Central memory CD8-positive, alpha-beta T cell (primary cell): Measurements from ENCODE around the gene RGR.

Experiments
- ATAC-seq: fragments of 150-1000 bp; cut with Tn5 transposase; replicated peaks from 2 replicates; pipeline ENCODE4 v1.10.0; 2022; ENCODE audit warnings: mild to moderate bottlenecking, moderate FRiP score, moderate number of reproducible peaks; ENCODE audit not compliant: poor library complexity, severe bottlenecking; ENCODE audit errors: extremely low read depth
- DNase-seq, 2 donors: peaks; one replicate each; pipeline ENCODE4 v3.0.0; 2021; ENCODE audit warnings: low spot score in 2 of 2
- H3K27ac Mint-ChIP-seq: one replicate; pipeline ENCODE4 v1.8.0; 2022; ENCODE audit warnings: low read depth, mild to moderate bottlenecking, moderate library complexity, mixed read lengths
- H3K27me3 Mint-ChIP-seq: one replicate; pipeline ENCODE4 v1.8.0; 2022; ENCODE audit warnings: mixed read lengths
- H3K36me3 Mint-ChIP-seq: one replicate; pipeline ENCODE4 v1.8.0; 2022; ENCODE audit warnings: mild to moderate bottlenecking, moderate library complexity, mixed read lengths; ENCODE audit not compliant: insufficient read depth
- H3K4me1 Mint-ChIP-seq: one replicate; pipeline ENCODE4 v1.8.0; 2022; ENCODE audit warnings: mixed read lengths
- H3K4me3 Mint-ChIP-seq: one replicate; pipeline ENCODE4 v1.8.0; 2022; ENCODE audit warnings: mild to moderate bottlenecking, moderate library complexity, mixed read lengths
- H3K9me3 Mint-ChIP-seq: one replicate; pipeline ENCODE4 v1.8.0; 2022; ENCODE audit warnings: mixed read lengths

RGR gene

DNA sequence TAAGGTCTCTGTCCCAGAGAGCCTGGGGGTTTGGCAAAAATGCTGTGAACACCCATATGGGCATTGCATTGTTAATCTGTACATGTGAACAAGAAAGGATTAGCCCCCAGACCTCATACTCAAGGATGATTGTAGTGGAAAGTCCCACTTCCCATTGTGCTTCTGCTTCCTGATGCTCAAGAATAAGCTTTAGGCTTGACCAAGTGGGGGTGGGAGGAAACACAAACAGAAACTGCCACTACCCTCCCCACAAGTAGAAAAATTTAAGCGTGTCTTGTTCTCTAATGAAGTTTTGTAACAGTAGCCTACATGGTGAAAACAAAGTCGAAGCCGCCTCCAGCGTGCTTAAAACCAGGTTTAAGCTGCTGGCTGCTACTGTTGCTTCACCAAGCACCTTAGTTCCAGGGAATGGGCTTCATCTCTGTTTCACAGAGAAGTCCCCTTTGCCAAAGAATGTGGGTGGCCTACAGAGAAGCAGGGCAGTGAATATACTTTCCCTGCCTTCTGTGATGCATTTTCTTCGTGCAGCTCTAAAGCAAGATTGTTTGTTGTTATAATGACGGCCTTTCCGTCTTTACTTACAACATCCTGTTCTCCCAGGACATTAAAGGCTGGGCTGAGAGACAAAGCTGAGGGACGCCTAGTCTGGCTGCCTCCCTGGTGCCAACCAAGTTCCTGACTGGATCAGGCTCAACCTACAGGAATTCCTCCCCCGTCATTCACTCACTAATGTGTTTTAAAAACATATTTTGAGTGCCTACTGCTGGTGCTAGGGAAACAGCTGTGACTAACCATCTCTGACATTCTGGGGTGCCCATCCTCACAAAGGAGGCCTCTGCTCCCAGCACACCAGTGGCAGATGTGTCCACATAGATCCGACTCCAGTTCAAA, 51.5 kb downstream of the RGR start:
- DNase-seq (no peak), ATAC-seq (no peak)
- no peak overlapping the region for H3K27ac Mint-ChIP-seq
- H3K27me3 Mint-ChIP-seq = peaks cover 20% of the 10 kb centered on the region
- no peak overlapping the region for H3K4me3 Mint-ChIP-seq
- no peaks in the 10 kb centered on the region for H3K4me1 Mint-ChIP-seq
- H3K9me3 Mint-ChIP-seq = no peaks in the 10 kb centered on the region
- no peaks in the 10 kb centered on the region for H3K36me3 Mint-ChIP-seq

- ATAC-seq (no peak), DNase-seq (no peak)
- Mint-ChIP-seq H3K27me3 (peaks cover 20% of the 10 kb centered on the region), H3K36me3 (no peaks in the 10 kb centered on the region), H3K27ac (no peak overlapping the region), H3K4me1 (no peaks in the 10 kb centered on the region), H3K9me3 (no peaks in the 10 kb centered on the region), H3K4me3 (no peak overlapping the region)
Measured at GRCh38 chr10:84298057-84298456, 53.2 kb downstream of the RGR start.

GRCh38 chr10:84302223-84302622, 57.4 kb downstream of the RGR start:
- no peak overlapping the region for H3K27ac Mint-ChIP-seq
- ATAC-seq = no peak
- H3K36me3 Mint-ChIP-seq = no peaks in the 10 kb centered on the region
- no peaks in the 10 kb centered on the region for H3K9me3 Mint-ChIP-seq
- H3K4me1 Mint-ChIP-seq = no peaks in the 10 kb centered on the region
- no peak overlapping the region for H3K4me3 Mint-ChIP-seq
- no peak for DNase-seq
- H3K27me3 Mint-ChIP-seq = peaks cover 20% of the 10 kb centered on the region

DNA sequence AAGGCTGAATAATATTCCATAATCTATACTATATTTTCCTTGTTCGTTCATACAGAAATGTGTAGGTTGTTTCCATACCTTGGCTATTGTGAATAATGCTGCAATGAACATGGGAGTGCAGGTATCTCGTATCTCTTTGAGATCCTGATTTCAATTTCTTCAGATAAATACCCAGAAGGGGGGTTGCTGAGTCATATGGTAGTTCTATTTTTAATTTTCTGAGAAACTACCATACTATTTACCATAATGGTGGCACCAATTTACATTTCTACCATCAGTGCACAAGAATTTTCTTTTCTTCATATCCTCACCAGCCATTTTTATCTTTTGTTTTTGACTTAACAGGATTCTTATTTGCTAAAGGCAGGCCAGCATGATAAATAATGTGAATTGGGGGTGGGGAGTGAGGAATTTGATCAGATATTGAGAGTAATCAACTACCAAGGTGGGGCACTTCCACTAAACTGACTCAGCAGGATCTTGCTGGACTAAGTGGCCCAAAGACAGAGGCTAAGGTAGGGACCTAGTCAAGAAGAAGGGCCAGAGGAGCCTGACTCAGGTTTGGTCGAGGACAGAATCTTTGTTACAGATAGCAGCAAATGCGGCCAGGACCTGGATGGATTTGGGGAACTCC, 62.0 kb downstream of the RGR start:
- no peaks in the 10 kb centered on the region for H3K36me3 Mint-ChIP-seq
- H3K4me3 Mint-ChIP-seq = no peak overlapping the region
- H3K27me3 Mint-ChIP-seq = no peaks in the 10 kb centered on the region
- no peak for ATAC-seq
- no peak for DNase-seq
- H3K9me3 Mint-ChIP-seq = no peaks in the 10 kb centered on the region
- no peak overlapping the region for H3K27ac Mint-ChIP-seq
- peaks cover 11% of the 10 kb centered on the region for H3K4me1 Mint-ChIP-seq

DNA sequence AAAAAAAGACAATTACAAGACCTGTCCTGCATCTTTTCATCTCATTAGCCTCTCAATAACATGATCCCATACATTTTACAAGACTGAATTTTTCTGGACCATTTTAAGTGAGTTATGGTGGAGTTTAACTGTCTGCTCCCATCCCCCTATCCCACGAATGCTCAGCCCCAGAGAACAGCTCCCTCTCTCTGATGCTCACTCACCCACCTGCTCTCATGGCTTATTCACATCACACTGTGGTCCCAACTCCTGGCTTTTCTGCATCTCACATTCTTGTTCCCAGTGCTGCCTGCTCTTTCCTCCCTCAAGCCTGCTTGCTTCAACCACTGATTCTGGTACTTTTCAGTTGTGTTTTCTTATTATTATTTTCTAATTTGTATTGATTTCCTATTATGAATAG, 63.2 kb downstream of the RGR start:
- peaks cover 11% of the 10 kb centered on the region for H3K4me1 Mint-ChIP-seq
- H3K27me3 Mint-ChIP-seq = no peaks in the 10 kb centered on the region
- no peaks in the 10 kb centered on the region for H3K9me3 Mint-ChIP-seq
- no peak overlapping the region for H3K4me3 Mint-ChIP-seq
- ATAC-seq (no peak), DNase-seq (no peak)
- H3K27ac Mint-ChIP-seq = no peak overlapping the region
- H3K36me3 Mint-ChIP-seq = no peaks in the 10 kb centered on the region

GRCh38 chr10:84308481-84309304, 63.8 kb downstream of the RGR start:
- DNase-seq (no peak), ATAC-seq (no peak)
- no peak overlapping the region for H3K4me3 Mint-ChIP-seq
- no peaks in the 10 kb centered on the region for H3K36me3 Mint-ChIP-seq
- no peaks in the 10 kb centered on the region for H3K9me3 Mint-ChIP-seq
- peaks cover 11% of the 10 kb centered on the region for H3K4me1 Mint-ChIP-seq
- no peak overlapping the region for H3K27ac Mint-ChIP-seq
- H3K27me3 Mint-ChIP-seq = no peaks in the 10 kb centered on the region
